Uterus (tissue), 2 donors: Measurements from ENCODE around the gene ARID5B.

ENCODE experiments used
- POLR2A ChIP-seq, 2 donors: fragments of 450-650 bp; IDR thresholded peaks; one replicate each; pipeline ENCODE4 v1.6.1; 2016; ENCODE audit warnings: antibody characterized with exemption in 2 of 2, mild to moderate bottlenecking in 1 of 2, moderate library complexity in 1 of 2
- TF ChIP-seq, protein P1 (sequence below), 4 experiments: fragments of 200-600 bp in 2 of 4; fragments of 450-650 bp in 2 of 4; sonication (generic) in 2 of 4; IDR thresholded peaks; one replicate each; pipeline ENCODE4 v1.5.1; 2016 to 2019; ENCODE audit warnings: antibody characterized with exemption in 4 of 4, mild to moderate bottlenecking in 2 of 4, moderate library complexity in 1 of 4

DNA sequence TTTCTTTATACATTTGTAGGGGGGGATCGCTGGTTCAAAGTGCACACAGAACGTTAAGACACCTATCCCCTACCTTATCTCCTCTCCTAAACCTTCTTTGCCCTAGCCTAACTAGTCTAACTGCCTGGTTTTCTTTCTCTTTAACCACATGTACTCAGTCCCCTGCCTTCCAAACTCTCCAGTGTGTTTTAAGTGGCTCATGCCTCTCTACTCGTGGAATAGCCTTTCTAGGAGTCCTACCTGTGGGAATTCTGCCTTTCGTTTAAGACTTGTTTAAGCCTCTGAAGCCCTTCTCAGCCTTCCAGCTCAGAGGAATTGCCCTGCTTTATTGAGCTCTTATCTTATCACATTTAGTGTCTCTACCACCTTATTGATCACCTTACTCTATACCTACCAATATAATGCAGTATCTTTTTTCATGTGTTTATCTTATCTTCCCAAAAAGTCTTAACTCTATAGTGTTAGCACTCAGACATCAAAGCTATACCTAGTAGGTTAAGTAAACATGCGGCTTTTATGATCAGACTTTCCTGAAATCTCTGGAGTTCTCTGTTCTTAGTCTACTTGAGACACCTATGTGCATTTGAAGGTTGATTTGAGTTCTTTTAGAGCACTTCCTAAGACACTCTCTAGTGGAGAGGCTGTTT lies 50.7 kb downstream of the ARID5B start:
- TF ChIP-seq, protein P1, sequence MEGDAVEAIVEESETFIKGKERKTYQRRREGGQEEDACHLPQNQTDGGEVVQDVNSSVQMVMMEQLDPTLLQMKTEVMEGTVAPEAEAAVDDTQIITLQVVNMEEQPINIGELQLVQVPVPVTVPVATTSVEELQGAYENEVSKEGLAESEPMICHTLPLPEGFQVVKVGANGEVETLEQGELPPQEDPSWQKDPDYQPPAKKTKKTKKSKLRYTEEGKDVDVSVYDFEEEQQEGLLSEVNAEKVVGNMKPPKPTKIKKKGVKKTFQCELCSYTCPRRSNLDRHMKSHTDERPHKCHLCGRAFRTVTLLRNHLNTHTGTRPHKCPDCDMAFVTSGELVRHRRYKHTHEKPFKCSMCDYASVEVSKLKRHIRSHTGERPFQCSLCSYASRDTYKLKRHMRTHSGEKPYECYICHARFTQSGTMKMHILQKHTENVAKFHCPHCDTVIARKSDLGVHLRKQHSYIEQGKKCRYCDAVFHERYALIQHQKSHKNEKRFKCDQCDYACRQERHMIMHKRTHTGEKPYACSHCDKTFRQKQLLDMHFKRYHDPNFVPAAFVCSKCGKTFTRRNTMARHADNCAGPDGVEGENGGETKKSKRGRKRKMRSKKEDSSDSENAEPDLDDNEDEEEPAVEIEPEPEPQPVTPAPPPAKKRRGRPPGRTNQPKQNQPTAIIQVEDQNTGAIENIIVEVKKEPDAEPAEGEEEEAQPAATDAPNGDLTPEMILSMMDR (IDR thresholded peaks at IDR 0.05): no peak
- TF ChIP-seq POLR2A (IDR thresholded peaks at IDR 0.05): no peak
